Measurements from ENCODE around the gene ZBTB7A.
A peak's percentile ranks its signal among the peaks of the same experiment; 100 is the strongest.

Gene ZBTB7A

DNA sequence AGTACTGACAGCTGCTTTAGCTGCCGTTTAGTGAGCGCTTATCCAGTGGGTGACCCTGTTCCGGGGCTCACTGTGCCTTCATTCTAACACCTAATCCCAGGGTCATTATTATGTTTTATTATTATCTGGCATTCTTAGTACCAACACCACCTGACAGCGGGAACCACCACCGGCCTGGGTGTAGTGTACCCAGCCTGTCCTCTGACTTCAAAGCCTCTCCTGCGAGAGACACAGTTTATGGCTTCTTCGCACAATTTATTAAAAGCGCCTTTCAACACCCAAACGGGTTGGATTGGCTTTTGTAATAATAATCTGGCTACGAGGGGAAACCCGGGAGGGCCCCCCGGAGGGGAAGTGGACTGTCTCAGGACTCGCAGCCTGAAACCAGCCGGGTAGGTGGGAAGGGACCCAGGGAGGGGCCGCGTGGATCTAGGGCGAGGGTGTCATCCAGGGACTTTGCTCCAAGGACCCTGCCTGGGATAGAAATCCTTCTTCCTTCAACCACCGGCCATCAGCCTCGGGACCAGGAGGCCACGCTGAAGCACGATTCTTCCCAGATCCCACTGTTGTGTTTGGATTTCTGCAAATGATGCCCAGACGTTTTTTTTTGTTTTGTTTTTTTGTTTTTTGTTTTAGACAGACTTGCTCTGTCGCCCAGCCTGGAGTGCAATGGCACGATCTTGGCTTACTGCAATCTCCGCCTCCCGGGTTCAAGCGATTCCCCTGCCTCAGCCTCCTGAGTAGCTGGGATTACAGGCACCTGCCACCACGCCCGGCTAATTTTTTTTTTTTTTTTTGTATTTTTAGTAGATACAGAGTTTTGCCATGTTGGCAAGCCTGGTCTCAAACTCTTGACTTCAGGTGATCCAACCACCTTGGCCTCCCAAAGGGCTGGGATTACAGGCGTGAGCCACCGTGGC, 1.6 kb upstream of the ZBTB7A start:
- DNase-seq (ENCODE audit: low read depth in 2 of 2): no peak

DNA sequence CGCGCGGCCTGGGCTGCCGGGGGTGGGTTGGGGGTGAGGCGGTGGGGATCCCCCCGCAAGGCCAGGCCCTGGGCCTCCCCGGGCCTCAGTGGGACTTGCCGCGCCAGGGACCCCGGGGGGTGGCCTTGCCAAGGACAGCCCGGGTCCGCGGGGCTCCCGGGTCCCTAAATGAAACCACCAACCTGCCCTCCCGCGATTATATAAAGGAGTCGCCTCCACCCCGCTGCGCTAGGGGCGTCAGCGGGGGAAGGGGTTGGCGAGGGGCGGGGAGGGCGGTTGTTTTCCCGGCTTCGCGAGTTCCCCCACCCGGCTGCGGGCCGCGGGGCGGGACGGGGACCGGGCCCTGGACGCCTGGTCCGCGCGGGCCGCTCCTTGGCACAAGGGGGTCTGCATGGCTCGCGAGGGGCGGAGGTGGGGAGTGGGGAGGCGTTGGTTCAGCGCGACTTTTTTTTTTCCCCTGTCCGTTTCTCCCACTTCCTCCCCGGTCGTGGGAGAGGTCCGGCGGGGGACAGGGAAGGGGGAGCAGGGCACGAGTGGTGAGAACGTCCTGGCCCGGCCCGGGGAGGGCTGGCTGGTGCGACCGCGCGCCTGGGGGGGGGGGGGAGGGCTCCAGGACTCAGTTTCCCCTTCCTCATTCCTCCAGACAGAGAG, 822 bp upstream of the ZBTB7A start:
- no peak for DNase-seq (ENCODE audit: low read depth in 2 of 2)

- DNase-seq (ENCODE audit: low read depth in 2 of 2): peak in 1 of 2 donors; percentile 28
Measured at GRCh38 chr19:4066176-4066606, 508 bp downstream of the ZBTB7A start.

DNA sequence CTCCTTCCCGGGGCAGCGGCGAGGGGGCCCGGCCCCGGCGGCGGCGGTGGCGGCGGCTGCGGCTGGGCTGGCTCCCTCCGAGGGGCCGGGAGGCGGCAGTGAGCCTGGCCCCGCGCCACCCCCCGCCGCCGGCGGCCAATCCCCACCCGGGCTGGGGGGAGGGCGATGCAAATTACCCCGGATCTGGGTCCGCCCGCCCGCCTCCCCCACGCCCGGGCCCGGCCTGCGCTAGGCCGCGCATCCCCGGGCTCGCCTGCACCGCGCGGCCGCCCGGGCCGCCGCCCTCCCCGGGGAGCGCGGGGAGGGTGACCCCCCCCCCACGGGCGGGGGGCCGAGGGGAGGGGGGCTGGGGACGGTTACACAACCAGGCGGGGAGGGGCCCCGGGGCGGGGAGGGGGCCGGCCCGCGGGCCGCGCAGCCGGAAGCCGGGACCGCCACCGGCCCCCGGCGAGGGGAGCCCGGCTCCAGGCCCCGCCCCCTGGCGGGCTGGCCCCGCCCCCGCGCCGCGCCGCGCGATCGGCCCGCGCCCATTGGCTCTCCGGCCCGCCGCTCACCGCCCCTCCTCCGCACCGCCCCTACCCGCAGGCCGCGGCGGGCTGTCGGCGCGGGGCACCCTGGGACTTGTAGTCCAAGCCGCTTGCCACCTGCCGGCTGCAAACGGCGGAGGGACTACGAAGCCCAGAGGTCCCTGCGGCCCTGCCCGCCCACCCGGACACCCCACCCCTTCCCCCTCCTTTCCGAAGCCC, 1.1 kb downstream of the ZBTB7A start:
- DNase-seq (ENCODE audit: low read depth in 2 of 2): peak; percentile 95 to 96

DNA sequence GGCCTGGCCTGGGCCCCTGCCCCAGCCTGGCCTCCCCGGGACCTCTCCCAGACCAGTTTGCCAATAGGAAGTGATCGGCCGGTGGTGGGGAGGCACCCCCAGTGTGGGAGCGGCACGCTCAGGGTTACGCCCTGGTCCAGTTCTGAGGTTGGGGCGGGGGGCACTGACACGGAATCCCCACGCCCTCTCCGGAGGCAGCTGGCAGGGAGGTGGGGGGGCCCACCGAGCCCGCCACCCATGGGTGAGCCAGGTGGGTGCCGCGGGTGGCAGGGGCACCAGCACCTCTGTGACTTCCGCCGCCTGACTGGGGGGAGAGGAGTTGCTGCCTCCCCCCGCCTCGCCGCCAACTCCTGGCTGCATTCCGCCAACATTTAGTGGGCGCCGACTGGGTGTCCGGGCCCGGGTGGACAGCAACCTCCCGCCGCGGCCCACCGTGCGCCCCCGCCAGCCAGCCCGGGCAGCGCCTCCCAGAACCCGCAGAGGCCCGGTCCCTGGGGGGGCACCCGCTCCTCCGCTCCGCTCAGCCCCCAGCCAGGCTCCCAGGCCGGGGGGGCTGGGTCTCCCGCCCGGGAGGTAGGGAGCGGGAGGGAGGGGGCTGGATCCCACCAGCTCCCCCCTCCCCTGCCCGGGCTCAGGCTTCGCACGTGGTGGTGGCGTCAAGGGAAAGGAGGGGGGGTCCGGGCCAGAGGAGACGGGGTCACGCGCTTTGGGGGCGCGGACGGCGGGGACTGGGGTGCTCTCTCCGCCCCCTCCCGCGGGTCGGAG, 2.0 kb downstream of the ZBTB7A start:
- no peak for DNase-seq (ENCODE audit: low read depth in 2 of 2)

- DNase-seq (ENCODE audit: low read depth in 2 of 2): no peak
Measured at GRCh38 chr19:4064149-4064495, 2.6 kb downstream of the ZBTB7A start.

- DNase-seq (ENCODE audit: low read depth in 2 of 2): no peak
Measured at GRCh38 chr19:4063369-4064148, 3.1 kb downstream of the ZBTB7A start.

- DNase-seq (ENCODE audit: low read depth in 2 of 2): no peak
Measured at GRCh38 chr19:4062419-4063368, 4.0 kb downstream of the ZBTB7A start.

DNA sequence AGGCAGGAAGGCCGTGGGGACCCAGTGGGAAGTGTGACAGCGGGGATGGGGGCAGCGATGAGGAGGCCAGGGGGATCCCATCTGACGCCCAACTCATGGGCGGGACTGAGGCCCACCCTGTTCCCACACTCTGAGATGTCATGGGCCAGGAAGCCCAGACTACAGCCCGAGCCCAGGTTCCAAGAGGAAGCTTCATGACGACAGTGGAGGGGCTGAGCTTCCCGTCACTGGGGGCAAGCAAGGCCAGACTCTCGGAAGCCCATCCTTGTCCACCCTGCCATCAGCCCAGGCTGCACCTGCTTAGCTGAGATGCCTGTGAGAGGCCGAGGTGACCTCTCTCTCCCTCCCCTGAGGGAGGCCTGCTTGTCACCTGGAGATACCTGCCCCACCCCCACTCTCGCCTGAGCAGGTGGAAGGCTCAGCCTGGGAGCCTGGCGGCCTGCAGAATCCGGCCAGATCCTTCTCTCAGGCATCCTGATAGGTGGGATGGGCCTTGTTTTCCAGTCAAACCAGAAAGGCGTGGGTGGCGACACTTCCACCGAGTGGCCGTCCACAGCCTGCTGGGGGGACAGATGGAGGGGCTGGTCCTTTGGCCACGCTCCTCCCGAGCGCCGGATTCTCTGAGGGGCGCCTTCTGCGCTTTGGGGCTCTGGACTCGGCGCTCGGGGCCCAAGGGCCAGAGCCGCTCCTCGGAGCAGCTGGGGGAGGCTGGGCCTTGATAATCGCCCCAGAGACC, 4.8 kb downstream of the ZBTB7A start:
- no peak for DNase-seq (ENCODE audit: low read depth in 2 of 2)

DNA sequence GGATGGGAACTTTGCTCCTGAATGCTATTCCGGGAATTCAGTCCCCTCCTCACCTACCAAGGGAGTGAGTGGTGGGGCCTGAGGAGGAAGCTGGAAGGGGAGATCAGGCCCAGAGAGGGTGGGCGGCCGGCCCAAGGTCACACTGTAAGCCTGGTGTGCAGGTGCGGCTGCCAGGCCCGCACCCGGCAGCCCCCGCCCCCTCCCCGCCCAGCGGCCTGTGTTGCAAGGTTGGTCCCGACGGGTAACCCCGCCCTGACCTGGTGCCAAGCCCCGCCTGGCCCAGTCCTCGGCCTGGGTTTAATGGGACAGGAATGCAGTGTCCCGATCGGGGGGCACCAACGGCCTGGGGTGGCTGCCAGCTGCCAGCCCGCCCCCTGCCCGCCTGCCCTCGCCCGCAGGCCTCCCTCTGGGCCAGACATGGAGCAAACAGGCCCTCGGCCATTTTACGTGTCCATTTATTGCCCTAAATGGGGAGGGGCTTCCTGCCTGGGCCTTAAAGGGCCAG, 5.5 kb downstream of the ZBTB7A start:
- peak in 1 of 2 donors; percentile 32 for DNase-seq (ENCODE audit: low read depth in 2 of 2)

- DNase-seq (ENCODE audit: low read depth in 2 of 2): no peak
Measured at GRCh38 chr19:4060621-4061177, 6.0 kb downstream of the ZBTB7A start.

DNA sequence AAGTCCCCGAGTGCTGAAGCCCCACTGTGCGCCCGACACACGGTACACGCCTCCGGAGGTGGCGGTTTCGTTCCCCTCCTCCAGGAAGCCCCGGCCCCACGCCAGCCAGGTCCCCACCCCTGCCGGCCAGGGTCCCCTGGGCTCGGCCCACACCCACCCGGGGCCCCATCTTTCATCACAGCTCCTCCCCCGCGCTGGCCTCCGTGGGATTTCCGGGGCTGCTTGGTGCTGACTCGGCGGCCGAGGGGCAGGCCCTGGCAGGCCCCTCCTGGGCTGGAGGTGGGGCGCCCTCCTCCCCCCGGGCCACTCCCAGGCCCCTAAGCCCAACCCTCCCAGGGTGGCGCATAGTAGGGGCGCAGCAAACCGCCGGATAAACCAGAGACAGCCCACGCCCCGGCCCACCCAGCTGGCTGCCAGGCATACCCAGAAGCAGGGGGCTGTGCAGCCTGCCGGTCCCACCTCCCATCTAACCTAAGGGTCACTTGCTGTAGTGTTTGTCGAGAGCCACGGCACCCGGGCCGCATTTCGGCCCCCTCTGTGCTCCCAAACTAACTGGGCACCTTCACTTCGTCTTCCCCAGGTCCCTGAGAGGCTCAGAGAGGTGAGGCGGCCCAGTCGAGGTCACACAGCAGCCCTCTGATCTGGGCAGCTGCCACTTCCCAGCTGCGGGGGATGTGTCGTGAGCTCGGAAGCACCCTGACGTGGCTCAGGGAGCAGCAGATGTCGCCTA, 6.6 kb downstream of the ZBTB7A start:
- DNase-seq (ENCODE audit: low read depth in 2 of 2): peak; percentile 60 to 75

DNA sequence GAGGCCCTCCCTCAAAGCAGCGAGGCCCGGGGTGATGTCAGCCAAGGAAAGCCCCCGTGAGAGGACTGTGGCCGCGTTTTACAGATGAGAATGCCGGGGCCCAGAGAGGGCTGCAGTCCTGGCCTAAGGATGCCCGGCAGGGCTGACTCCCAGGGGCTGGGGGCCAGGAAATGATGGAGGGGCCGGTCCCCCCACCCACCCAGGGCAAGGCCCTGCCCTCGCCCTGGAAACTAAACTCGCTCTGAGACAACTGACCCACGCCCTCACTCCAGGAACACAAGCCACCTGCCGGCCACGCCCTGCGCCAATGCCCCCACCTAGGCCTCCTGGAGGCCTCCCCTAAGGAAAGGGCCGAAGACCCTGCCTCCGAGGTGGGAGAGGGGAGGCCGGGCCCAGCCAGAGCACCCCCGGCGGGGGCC, 7.2 kb downstream of the ZBTB7A start:
- DNase-seq (ENCODE audit: low read depth in 2 of 2): no peak

DNA sequence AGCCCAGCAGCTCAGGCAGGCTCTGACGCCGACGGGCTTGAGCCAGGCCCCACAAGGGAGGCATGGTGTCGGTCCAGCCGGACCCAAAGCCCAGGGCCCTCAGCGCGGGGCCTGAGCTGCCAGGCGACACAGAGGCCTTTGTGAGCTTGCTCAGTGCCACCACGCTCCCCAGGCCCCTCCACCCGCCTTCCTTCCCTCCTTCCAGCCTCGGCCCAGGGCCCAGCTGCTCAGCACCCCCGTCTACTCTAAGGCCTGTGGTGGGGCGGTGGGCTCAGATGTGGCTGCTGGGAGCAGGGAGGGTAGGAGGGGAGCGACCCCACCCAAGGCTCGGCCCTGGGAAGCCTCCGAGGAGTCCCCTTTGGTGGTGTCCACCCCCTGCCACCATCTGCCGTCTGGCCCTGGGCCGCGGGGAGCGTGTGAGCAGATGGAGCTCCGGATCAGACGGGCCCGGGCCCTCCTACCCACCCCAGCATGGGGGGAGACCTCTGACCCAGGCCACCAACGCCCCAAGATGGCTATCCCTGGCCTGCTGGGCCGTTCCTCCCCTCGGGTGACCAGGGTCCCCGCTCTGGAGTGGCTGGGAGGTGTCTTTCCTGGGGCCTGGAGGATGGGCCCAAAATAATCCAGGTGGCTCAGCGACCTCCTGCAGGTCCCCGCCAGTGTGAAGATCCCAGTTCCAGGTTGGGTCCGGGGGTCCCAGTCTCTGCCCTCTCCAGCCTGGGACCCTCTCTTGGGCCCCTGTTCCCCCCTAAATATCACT, 7.8 kb downstream of the ZBTB7A start:
- no peak for DNase-seq (ENCODE audit: low read depth in 2 of 2)

DNA sequence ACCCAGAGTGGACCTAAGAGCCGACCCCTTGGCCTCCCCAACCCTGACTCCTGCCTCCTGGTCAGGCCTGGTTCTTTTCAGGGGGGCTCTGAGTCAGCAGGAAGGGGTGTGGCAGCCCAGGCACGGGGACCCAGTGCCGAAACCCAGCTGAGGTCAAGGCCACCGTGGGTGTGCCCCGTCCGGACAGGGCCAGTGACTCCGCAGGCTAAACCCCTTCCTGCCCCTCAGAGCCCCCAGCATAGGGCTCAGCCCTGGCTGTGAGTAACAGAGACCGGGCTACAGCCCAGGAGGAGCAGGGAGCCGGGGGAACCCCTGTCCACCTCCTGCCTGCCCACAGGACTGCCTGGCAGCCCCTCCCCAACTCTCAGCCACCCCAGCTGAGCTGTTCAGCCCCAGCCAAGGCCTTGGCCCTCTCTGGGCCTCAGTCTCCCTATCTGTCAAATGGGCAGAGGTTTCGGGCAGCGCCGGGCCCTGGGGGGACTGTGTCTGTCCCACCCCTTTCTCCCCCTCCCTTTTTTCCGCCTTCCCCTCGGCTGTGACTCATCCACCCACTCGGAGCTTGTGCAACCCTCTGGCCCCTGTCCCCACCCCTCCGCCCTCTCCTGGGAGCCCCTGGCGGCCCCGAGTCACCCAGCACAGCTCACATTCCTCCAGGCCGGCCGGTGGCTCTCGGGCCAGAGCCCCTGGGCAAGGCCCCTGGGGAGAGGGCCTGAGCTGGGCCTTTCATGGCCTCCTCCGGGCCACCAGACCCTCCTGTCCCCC, 8.6 kb downstream of the ZBTB7A start:
- DNase-seq (ENCODE audit: low read depth in 2 of 2): peak; percentile 59 to 66

DNA sequence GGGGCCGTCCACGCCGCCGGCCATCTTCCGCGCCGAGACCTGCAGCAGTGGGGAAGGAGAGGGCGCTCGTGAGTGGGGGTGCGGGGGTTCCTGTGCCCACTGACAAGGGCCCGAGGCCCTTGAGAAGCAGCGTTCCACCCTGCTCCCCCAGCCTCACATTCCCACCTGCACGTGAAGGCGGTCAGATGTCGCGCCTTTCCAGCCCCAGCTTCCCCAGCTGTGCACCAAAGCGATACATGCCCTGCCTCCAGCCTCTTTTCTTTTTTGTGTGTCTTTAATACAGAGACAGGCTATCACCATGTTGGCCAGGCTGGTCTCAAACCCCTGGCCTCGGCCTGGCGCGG, 11.5 kb downstream of the ZBTB7A start:
- DNase-seq (ENCODE audit: low read depth in 2 of 2): no peak

Data from stimulated activated CD8-positive, alpha-beta memory T cell treated with anti-CD3 and anti-CD28 coated beads, Interleukin-2, amount 100 ng/mL, for 48 hours (primary cell).